ENCODE measurements around the gene ARSI.

The ARSI gene

GRCh38 chr5:150311015-150311692 is 8.4 kb upstream of the ARSI start:
- no peak for TF ChIP-seq CTCF (IDR thresholded peaks at IDR 0.05; ENCODE audit: extremely low read depth, insufficient read depth, missing control alignments)
- DNase-seq (ENCODE audit: low spot score): no peak

GRCh38 chr5:150310246-150310645 is 7.5 kb upstream of the ARSI start:
- in situ Hi-C loops (cut with MboI; ENCODE audit: low pct_unique_long_range_greater_than_20kb, low sequenced_read_pairs, unreplicated experiment): no loop called here
- no peak for TF ChIP-seq CTCF (IDR thresholded peaks at IDR 0.05; ENCODE audit: extremely low read depth, insufficient read depth, missing control alignments)
- DNase-seq (ENCODE audit: low spot score): no peak

More at GRCh38 chr5:150311015-150311692, 8.4 kb upstream of the ARSI start:
- in situ Hi-C loops (cut with MboI; ENCODE audit: low pct_unique_long_range_greater_than_20kb, low sequenced_read_pairs, unreplicated experiment): no loop called here

GRCh38 chr5:150309886-150310239 is 7.2 kb upstream of the ARSI start:
- TF ChIP-seq CTCF (IDR thresholded peaks at IDR 0.05; ENCODE audit: extremely low read depth, insufficient read depth, missing control alignments): no peak
- in situ Hi-C loops (cut with MboI; ENCODE audit: low pct_unique_long_range_greater_than_20kb, low sequenced_read_pairs, unreplicated experiment): no loop called here
- DNase-seq (ENCODE audit: low spot score): no peak

- DNase-seq (ENCODE audit: low spot score): no peak
- in situ Hi-C loops (cut with MboI; ENCODE audit: low pct_unique_long_range_greater_than_20kb, low sequenced_read_pairs, unreplicated experiment): no loop called here
- TF ChIP-seq CTCF (IDR thresholded peaks at IDR 0.05; ENCODE audit: extremely low read depth, insufficient read depth, missing control alignments): no peak
Measured at GRCh38 chr5:150309101-150309885, 6.6 kb upstream of the ARSI start.

GRCh38 chr5:150307617-150308426 is 5.1 kb upstream of the ARSI start:
- no peak for TF ChIP-seq CTCF (IDR thresholded peaks at IDR 0.05; ENCODE audit: extremely low read depth, insufficient read depth, missing control alignments)
- in situ Hi-C loops (cut with MboI; ENCODE audit: low pct_unique_long_range_greater_than_20kb, low sequenced_read_pairs, unreplicated experiment): no loop called here
- no peak for DNase-seq (ENCODE audit: low spot score)

- in situ Hi-C loops (cut with MboI; ENCODE audit: low pct_unique_long_range_greater_than_20kb, low sequenced_read_pairs, unreplicated experiment): no loop called here
- no peak for TF ChIP-seq CTCF (IDR thresholded peaks at IDR 0.05; ENCODE audit: extremely low read depth, insufficient read depth, missing control alignments)
- no peak for DNase-seq (ENCODE audit: low spot score)
Measured at GRCh38 chr5:150306775-150307174, 4.1 kb upstream of the ARSI start.

Data from GM13977 (cell line).